RPMI7951 (cell line): ENCODE data around the gene MAGI1. TPM values are rescaled to one million over a fixed set of nuclear protein-coding genes. Genes with fewer than 3 reads are reported as not detected.

Experiments used
- DNase-seq: peaks from one replicate; pipeline ENCODE4 v3.0.0-alpha.2; 2012; ENCODE audit warnings: low read depth
- total RNA-seq: library from RNA; depleted of rRNA; stranded (reverse); fragments of >200 nt; shearing (Covaris generic); gene quantifications from 2 replicates; pipeline ENCODE4 v1.2.3, GENCODE V29; 2014

MAGI1 gene
- total RNA-seq, 1 experiment from 2014 or later, result 4.1 TPM

DNA sequence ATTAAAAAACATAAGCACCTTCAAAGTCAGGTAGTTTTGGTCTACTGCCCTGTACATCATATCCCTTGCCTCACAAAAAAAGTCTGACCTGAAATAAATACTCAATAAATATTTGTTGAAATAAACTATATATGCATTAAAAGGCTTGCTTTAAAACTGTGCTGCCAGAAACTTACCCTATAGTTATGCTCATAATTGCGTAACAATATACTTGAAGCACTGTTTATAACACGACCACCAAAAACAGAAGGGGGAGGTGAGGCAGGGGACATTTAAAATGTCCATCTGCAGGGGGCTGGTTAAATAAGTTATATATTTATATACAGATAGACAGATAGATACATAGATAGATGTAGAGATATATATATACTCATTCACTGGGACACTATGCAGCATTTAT is 549.5 kb downstream of the MAGI1 start:
- no peak for DNase-seq

DNA sequence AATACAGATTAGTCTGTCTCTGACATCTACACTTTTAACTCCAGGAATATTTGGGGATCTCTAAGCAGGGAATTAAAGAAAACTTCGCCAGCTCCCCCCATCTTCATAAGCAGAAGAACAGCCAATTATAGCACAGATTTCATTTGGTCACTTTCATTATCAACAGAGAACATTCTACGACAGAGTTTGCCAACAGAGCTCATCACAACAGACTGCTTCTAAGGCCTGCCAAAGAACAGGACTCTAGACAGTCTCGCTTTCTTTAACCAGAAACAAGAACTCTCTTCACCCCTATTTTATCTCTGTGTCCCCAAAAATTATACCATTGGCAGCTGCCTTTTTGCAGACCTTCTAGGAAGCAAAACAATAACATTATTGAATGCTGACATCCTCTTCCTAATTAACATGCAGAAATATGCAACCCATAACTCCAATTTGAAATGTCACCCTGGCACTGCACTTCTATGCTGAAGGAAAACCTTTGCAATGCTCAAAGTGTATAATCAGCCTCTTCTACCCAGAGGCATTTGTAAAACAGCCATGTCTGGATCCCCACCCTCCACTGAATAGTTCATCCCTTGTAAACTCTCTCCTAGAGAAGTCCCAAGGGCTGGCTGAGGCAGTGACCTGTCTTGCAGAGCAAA is 552.8 kb downstream of the MAGI1 start:
- DNase-seq, result no peak

DNA sequence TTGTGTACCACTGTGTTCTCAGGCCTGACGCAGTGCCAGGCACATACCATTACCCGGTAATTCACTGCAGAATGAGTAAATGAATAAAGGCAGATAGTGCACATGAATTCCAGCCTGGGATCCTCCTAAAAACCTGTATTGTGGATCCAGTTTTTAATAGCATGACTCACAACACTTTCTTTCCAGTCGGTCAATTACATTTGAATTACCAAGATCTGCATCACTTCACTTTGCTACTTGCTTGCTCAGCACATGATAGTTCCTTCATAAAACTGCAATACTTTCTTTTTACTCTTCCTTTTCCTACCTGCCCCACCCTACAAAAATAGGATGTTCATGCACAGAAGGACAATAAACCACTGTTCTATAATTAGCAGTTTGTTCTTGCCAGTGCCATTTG is 553.8 kb downstream of the MAGI1 start:
- DNase-seq, result no peak

DNA sequence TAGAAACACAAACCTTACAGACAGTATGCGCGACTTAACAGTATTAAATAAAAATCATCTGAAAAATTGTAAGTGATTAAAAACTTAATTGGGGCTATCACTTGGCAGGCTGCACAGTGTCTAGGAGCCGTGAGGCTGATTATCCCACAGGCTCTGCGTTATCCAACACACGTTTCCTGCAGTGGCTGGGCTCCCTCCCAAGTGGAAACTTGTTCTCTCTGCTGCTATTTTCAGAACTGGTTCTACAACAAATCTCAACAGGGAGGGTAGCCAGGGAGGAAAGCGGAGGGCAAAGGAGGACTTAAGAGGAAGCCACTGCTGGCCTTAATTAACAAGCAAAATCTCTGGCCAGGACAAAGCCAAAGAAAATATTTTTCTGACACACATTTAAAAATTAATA is 555.2 kb downstream of the MAGI1 start:
- DNase-seq, result no peak

DNA sequence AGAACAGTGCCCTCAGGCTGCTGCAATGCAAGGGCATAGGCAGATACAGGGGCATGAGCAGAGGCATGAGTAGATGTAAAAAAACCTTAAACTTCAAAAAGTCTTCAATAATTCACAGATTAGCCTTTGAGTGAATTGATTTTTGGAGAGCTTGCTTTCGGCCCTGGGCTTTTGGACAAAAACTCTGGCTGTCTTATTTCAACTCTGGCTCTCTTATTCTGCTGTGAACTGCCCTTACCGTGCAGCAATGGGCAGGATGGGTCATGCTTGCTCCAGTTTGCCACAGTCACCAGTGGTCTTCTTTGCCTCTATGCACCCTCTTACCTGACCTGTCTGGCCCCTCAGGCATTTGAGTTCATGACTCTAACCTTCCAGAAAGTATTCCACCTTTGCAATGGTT is 555.7 kb downstream of the MAGI1 start:
- DNase-seq, result no peak

DNA sequence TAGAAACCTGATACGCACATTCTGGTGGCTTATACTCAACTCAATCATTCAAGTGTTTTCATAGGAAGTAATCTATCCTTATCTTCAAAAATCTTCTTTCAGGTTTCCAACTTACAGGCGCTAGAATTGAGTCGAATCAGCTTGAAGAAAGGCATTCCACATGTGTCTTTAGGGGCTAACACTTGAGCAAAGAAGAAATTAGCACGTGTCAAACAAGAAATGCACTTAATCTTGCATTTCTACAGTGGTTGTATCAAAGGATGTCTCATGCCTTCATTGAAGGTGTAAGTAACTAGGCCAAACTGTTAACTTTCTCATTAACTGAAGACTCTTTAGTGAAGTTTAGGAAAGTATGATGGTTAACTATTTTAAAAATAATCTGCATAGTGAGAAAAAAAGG is 557.6 kb downstream of the MAGI1 start:
- DNase-seq, result no peak

DNA sequence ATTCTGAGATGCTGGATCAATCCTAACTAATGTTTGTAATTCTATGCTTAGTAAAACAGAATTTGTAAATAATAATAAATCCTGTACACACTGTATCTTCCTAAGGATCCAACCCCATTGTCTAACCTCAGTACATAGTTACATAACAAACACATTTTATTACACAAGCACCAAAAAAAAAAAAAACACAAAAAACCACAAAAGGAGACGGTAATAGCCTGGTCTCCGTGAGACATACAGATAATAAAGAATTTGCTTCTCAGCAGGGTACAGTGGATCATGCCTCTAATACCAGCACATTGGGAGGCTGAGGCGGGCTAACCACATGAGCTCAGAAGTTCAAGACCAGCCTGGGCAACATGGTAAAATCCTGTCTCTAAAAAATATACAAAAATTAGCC is 558.7 kb downstream of the MAGI1 start:
- DNase-seq, result peak; percentile 8

DNA sequence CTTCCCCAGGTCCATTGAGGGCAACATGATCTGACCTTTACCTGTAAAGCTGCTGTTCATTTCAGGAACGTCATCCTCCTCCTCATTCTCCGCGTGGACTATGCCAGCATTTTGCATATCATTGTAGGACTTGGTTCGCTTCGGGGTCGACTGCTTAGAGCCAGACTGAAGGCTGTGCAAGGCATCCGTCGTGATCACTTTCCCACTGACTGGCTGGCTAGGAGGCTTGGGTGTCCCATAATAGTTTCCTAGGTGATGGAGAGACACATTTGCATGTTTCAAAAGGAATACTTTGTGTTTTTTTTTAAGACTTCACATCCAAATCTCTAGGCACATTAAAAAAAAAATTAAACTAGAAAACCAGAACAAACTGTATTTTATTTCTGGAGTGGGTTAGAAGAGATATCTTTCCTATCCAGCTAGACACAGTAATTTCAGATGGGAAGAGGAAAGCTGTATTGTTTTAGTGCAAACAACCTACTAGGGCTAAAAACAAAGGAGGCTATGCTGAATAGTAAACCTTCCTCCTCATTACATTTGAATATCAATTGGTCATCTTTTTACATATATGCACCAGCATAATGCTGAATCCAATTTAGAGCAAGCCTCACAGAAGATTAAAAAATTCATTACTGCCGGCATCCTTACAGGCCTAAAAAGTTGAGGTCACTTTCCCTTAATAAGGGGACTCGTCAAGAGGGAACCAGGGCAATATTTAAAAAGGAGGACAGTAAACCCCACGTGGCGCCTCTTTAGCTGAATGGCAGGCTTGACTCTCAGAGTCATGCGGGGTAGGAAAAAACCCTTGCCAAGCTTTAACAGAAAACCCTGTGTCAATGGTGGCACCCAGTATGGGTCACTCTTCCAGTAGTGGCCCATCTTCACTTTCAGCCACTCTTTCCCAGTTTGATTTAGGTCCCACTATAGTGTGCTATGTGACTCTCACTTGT is 559.9 kb downstream of the MAGI1 start:
- DNase-seq, result no peak

DNA sequence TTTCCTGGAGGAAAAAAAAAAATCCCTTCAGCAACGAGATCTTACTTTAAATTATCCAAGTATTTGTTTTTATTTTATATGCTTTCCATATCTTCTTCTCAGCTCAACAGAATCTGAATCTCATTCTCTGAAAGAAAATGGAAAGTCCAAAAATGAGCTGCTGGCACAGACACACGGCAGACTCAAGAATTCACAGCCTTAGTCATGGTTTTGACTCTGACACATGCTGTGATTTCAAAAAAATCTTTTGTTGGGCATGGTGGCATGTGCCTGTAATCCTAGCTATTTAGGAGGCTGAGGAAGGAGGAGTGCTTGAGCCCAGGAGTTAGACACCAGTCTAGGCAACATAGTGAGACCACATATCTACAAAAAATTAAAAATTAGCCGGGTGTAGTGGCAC is 565.0 kb downstream of the MAGI1 start:
- peak; percentile 16 for DNase-seq

DNA sequence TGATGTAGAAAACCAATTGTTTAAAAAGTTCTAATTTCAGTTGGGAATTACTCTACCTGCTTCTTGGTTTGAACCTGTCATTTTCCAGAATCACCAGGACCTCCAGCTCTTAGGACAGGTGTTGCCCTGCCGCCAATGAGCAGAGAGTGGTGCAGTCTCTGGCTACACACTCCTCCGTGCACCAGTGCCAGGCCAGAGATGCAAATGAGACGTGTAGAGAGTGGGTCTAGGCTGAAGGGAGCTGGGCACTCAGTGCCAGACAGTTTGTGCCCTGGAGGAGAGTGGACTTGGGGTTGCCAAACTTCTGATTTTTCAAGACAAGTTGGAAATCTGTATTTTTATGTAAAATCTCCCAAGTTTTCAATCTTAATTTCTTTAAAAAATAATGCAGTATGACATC is 566.2 kb downstream of the MAGI1 start:
- no peak for DNase-seq

DNA sequence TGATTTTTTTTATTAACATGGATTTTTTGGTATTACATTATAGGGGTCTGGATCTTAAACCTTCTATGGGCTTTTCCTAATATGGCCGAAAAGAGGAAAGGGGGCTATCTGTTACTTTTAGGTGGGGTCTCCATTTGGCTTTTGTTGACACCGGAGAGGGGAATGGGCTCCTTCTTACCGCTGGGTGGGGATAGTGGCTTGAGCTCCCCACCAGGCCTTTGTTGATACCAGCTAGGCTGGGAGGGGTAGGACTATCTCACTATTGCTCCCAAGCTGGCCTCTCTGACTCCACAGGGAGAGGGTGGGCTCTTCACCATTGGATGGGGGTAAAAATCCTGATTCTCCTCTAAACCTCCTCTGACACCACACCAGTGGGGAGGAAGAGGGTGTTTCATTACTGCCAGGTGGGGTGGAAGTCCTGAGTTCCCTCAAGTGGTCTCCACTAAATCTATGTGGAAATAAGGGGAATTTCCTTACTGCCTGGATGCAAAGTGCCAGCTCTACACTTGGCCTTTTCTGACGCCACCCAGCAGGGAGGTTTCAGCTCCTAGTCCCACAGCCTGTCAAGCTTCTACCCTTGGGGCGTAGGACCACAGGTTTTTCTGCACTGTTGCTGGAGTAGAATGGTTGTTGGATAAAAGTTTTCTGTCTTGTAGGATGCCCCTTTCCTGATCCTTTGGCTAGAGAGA is 572.3 kb downstream of the MAGI1 start:
- DNase-seq, result no peak

DNA sequence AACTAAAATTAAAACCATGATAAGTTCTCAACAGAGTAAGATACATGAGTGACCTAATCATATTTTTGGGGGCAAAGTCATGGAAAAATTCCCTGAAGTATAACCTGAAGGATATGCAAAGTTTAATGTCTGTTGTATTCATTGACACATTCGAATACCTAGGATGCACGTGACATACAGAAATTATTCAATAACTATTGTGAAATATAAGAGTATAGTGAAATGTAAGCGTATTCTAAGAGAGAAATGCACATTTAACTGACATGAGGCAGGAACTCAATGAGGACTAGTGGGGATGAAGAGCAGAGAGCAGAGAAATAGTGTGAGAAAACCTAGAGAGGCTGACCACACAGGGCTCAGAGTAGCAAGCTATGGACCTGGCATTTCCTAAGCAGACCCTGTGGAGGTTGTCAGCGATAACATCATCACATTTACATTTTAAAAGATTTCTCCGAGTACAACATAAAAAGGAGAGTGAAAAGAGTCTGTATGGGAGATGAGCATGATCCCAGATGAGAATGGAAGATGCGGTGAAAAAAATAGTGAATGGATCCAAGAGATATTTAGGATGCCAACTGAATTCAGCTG is 588.8 kb downstream of the MAGI1 start:
- no peak for DNase-seq

DNA sequence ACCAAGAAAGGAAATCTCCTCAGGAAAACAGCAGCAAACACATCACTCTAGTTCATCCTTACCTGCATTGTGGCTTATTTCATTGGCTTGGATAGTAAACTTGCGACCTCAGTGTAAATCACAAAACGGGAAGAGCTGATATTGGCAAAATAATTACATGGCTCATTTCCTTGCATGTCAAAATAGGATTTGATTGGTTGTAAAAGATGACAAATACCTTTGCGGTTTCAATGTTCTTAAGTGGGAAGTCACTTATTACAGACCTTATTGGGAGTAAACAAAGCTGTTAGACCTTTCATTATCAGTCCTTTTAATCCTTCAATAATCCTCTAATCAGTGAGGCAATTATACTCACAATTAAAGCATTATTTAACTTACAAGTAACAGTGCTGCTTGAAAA is 590.6 kb downstream of the MAGI1 start:
- no peak for DNase-seq

DNA sequence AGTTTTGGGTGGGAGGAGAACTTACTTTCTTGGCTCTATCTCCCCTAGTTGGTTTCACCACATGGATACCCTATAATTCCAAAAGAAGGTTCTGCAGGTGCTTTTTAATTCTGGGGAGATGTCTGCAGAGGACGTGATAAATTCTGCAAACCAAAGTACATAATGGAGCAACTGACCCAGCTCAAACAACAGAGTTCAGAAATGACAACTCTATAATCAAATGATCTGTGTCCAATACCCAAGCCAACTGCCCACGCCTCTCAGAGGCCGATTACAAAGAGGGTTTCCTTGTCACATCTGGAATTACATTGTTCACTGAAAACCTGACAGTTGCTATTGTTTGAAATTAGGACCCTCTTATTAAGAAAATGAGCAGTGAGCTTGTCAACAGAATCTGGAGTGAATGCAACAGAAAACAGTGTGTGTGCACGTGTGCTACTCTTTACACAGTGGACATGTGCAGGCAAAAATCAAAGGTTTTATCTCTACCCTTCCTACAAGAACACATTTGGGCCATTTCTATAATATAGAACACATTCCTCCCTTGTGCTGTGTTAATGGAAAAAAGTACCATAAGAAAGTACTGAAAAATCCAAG is 593.0 kb downstream of the MAGI1 start:
- no peak for DNase-seq

DNA sequence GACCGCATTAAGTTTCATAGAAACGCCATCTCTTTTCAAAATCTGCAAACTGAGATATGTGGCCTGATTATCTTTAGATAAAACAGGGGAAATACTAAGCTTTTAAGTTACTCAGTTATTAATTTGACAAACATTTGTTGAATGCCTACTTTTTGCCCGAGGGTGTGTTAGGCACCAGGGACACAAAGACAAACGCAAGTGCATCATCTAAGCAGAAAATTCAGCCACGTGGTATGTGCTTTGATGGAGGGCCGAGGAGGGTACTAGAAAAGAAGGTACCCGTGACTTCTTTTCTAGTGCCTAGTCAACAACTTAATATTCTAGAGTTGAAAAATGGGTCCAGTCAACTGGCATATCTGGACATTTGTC is 594.3 kb downstream of the MAGI1 start:
- no peak for DNase-seq

DNA sequence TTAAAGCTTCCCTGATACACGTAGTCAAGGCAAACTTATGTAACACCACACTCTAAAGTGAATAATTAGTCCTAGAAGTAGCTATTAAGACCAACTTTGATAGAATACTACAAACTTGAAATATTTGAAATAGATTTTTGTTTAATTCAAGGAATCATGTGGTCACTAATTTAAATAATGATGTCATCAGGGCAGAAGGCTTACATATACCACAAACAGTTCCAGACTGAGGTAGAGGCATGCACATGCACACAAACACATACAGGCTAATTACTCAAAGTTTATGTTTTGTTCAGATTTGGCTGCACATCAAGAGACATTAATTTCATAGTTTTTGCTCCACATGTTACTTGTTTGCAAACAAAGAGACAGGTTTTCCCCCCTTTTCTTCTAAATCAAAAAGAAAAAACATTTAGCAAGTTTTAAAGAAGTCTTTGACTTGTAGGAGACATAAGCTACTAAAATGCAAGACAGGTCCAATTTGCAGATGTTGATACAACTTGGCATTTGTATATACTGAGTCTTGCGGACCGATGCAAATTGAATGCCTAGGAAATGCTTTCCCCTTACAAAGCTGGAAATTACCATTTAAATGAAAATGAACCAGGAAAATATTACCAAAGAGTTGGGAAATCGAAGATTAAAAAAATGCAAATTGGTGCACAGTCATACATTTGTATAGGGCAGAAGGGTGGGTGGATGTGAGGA is 594.8 kb downstream of the MAGI1 start:
- no peak for DNase-seq

DNA sequence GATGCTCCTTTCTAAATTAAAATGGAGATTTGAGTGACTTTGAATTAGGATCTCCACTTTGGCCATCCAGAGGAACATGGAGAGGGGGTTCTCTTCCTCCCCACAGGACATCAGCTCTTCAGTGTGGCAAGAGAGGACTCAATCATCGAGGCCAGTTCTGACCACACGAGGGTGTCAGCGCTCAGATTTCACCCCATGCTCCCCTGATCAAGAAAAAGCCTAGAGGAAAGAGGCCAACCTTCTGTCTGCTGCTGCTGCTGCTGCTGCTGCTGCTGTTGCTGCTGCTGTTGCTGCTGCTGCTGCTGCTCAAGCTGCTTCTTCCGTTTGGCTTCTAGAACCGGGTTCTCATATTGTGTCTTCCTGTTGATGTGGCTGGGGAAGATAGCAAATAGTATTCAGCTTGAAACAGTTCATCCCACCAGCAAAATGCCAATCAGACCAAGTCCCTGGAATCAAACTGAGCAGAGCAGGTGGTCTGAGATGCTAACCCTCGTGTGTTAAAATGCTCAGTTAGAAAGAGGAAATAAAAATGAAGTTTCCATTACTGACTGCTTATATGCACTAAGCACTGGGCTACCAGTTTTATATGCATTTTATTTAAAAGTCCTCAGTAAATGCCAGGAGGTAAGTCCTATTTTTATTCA is 599.0 kb downstream of the MAGI1 start:
- peak; percentile 51 for DNase-seq

DNA sequence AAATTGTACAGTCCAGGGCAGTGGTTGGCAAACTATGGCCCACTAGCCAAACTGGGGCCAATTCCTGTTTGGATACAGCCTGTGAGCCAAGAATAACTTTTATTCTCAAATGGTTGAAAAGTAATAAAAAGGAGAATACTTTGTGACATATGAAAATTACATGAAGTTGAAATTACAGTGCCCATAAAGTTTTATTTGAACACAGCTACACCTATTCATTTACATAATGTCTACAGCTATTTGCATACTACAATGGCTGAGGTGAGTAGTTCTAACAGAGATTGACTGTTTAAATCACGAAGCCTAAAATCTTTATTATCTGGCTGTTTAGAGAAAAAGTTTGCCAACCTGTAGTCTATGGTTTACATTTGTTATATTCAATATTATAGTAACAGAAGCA is 600.1 kb downstream of the MAGI1 start:
- no peak for DNase-seq

DNA sequence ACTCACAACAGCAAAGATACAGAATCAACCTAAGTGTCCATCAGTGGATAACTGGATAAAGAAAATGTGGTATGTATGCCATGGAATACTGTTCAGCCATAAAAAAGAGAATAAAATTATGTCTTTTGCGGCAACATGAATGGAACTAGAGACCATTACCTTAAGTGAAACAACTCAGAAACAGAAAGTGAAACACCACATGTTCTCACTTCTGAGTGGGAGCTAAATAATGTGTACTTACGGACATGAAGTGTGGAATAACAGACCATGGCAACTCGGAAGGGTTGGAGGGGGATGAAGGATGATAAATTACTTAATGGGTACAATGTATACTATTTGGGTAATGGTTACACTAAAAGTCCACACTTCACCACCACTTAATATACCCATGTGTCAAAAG is 600.6 kb downstream of the MAGI1 start:
- DNase-seq, result no peak

DNA sequence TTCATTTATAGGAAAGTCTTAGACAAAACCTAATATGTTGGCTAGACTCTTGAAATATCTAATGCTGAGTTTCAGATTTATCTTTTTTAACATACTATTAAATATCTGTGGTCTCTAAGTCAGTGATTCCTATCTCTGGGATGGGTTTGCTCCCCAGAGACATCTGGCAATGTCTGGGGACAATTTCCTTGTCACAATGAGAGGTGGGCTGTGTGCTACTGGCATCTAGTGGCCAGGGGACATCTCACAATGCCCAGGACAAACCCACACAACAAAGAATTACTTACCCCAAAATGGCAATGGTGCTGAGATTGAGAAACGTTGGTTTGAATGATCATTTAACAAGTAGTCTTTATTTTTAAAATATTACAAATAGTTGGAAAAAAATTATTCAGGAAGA is 602.1 kb downstream of the MAGI1 start:
- peak; percentile 29 for DNase-seq

DNA sequence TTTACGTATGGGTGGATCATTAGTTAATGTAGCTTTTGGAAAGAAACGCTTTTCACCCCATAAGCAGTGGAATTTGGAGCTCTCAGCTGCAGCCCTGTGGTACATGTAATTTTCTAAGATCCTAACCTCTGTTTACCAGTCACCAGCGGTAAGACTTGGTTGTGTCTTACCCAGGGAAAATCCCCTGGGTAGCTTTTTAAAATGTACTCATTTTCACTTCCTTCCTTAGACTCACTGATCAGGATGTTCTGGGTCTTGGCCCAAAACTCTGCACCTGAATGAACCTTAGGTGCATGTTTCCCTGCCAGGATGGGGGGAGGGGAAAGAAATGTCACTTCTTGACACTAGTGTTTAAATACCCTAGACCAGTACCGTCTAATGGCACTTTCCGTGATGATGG is 605.2 kb downstream of the MAGI1 start:
- DNase-seq, result no peak
